HG03521 (cell line): ENCODE measurements around the gene OGA.
"Not testable (repeated sequence)": the region's sequence is repeated elsewhere in the genome, so short reads cannot be mapped to it uniquely, and the experiment has no call there.

Source experiments
- ATAC-seq: cut with Tn5 transposase; IDR thresholded peaks from one replicate; pipeline ENCODE4 v1.9.1; 2021; ENCODE audit warnings: mild to moderate bottlenecking, moderate library complexity; ENCODE audit not compliant: unreplicated experiment

OGA gene

DNA sequence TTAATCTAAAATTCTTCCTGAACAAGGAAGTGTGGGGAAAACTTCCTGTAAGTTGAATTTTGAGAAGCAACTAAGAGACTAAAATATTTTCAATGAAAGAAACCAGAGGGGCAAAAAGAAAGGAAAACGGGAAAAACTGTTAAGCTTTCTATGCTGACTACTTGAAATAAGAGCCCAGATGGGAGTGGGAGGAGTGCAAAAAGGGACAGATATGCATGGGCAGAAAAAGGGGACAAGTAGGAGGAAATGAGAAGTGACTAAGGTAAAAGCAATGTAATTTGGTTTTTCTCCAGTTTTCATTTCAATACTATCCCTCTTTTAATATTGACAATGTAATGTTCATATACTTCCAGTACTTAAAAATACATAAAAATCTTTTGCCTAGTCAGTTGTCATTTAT lies 11.1 kb downstream of the OGA start:
- no peak for ATAC-seq

DNA sequence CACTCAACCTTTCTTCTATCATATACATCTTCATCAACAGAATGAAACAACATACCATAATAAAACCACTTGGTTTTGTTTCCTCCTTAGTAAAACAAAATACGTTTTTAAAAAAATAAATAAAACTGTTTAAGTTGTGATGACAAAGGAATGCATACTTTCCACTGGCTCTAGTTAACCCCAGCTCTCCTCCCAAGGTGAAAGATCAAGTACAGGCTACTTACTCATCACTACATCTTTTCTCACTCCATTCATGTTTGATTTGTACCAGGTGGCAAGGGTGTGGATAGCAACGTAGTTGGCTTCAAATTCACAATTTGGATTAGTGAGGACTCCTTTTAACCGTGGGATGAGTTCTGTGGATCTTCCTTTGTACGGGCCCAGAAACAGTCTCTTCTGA lies 14.7 kb downstream of the OGA start:
- no peak for ATAC-seq

- no peak for ATAC-seq
Observed at GRCh38 chr10:101797403-101798059, 20.7 kb downstream of the OGA start.

GRCh38 chr10:101793526-101793925 lies 24.7 kb downstream of the OGA start:
- ATAC-seq: no peak

GRCh38 chr10:101789686-101790085 lies 28.6 kb downstream of the OGA start:
- no peak for ATAC-seq

DNA sequence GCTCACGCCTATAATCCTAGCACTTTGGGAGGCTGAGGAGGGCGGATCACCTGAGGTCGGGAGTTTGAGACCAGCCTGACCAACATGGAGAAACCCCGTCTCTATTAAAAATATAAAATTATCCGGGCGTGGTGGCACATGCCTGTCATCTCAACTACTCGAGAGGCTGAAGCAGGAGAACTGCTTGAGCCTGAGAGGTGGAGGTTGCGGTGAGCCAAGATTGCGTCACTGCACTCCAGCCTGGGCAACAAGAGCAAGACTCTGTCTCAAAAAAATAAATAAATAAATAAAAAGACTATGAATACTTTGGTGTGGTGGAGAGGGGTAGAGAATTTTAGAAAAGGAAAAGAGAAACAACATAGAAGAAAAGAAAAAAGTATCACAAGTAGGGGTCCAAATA lies 29.0 kb downstream of the OGA start:
- ATAC-seq: not testable (repeated sequence)

- ATAC-seq: no peak
Observed at GRCh38 chr10:101785801-101786200, 32.4 kb downstream of the OGA start.

GRCh38 chr10:101784558-101784957 lies 33.7 kb downstream of the OGA start:
- no peak for ATAC-seq

- no peak for ATAC-seq
Observed at GRCh38 chr10:101783736-101784118, 34.5 kb downstream of the OGA start.

GRCh38 chr10:101782811-101783735 lies 35.2 kb downstream of the OGA start, which contains the start of gene NPM3:
NPM3 (minus strand) TSS chr10:101783446; CDS start chr10:101783390, 56 bp downstream.
- ATAC-seq: peak; percentile 44

GRCh38 chr10:101781984-101782810 lies 36.0 kb downstream of the OGA start:
- no peak for ATAC-seq

DNA sequence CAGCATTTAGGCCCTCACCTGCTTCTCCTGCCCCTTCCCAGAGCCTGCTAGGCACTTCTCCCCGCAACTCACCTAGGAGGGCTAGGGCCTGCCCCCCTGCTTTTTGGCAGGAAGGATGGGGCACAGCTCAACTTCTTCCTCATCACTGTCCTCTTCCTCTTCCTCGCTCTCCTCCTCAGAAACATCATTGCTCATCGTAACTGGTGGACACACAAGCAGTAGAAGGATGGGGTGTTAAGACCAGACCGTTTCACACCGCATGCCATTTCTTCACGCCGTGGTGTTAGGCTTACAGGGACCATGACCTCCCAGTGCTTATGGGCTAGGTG lies 36.6 kb downstream of the OGA start:
- ATAC-seq: no peak

DNA sequence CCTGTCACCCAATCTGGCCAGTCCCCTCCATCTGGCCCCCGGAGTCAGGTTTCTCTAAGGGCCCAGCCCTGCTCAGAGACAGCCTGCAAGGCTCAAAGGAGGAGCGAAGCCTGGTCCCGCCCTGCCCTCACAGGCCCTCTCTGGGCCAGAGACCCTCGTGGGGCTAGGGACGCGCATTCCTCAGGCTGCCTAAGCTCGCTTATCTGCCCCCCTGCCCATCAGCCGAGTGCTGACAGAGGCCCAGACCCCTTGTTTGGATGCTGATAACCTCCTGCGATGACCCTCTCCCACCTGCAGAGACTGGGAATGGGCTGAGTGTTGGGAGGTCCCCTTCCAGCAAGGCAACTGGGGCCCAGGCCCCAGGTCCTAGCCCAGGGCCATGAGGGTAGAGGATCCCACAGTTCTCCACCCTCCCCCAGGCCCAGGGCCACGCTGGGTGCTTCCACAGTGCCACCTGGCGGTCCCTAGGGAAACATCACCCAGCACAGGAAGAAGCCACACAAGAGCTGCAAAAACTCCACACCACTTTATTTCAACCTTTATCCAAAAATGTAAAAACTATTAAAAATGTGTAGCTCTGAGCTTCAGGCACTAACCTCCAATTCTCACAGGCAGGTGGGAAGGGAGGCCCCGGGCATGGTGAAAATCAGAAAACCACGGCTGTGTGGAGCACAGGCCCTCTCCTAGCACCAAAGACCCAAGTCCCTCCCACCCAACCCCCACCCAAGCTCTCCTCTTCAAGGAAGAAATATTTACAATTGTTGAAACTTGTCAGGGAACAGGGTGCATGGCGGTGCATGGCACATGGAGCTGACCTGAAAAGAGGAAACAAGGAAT lies 37.2 kb downstream of the OGA start:
- no peak for ATAC-seq

- no peak for ATAC-seq
Observed at GRCh38 chr10:101780187-101780817, 37.9 kb downstream of the OGA start.

DNA sequence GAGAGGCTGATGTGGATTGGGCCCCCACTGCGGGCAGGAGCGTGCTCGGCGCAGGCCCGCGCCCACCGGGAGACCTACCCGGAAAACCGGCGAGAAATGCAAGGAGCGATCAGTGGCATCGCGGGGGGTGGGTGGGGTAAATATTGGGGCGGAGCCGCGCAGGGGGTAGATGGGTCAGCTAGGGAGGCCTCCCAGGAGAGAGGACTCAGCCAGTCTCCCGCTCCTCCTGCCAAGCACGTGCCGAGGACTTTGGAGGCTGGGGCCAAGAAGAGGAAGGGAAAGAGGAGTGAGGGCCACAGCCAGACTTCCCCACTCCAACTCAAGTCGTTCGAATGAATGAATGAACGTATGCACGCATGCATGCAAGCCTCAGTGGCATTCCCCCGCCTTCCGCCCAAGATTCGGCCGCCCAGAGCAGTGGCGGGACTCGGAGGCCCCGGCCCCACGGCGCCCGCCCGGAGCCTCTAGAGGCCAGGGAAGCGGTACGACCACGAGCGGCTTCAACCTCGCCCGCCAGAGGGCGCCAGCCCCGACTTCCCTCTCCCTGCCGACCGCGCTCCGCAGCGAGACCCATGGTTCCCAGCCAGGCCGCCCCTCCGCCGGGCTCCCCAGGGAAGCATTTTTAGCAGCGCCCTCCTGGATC lies 38.6 kb downstream of the OGA start:
- peak; percentile 37 for ATAC-seq

- no peak for ATAC-seq
Observed at GRCh38 chr10:101778781-101779543, 39.3 kb downstream of the OGA start.

DNA sequence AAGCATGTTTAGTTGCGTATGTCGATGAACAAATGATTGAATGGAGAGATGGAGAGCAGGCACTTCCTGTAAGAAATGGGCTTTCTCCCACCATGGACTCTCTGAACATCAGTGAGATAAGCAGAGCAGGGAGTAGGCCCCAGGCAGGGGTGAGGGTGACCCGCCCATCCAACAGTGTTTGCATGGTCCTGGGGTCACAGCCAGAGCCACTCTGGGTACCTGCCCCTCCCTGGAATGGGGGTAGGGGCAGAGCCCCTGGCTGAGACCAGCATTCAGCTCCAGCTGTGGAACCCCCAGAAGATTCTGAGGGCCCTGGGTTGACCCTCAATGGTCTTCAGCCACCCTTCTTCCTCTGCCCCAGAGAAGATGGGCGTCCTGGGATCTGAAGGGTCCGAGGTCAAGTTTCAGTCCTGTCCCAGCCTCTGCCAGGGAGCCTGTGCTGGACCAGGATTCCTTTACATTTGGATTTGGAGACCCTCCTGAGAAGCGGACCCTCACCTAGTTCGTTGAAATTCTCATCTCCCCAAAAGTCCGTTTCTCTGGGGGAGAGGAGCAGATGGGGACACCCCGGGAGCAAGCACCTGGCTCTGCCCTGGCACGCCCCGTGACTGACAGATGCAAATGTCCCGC lies 40.0 kb downstream of the OGA start:
- ATAC-seq: no peak

DNA sequence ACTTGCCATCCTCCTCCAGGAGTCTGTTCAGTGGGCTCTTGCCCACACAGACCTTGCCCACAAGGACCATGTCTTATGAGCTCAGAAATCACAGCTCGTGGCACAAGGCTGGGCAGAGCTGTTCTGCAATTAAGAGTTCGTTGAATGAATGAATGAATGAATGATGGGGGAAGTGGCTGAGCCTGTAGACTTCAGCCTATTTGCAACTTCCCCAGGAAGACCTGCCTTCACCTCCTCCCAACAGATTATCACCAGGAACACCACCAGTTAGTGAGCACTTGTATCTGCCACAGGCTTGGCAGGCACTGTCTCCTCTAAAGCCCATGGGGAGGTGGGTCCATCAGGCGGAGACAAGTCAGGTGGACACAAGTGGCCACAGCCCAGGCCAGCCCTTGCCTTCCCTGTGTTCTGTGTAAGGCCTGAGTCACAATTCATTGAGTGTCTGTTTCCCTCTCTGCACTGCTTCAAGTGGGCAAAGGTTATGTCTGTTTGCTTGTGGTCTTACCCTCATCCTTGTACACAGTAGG lies 40.6 kb downstream of the OGA start:
- ATAC-seq: no peak
